OCI-LY1 (cell line): ENCODE results near the gene ZNF14.
"Not testable (repeated sequence)": the region's sequence is repeated elsewhere in the genome, so short reads cannot be mapped to it uniquely, and the experiment has no call there.

Source experiments
- EZH2 ChIP-seq: fragments of 200-600 bp; sonication (generic), shearing (Covaris generic); IDR thresholded peaks from 2 replicates; pipeline ENCODE4 v1.8.0; 2017; ENCODE audit warnings: borderline replicate concordance, mixed run types, mild to moderate bottlenecking, antibody characterized with exemption, low read length, moderate library complexity, mixed read lengths
- TF ChIP-seq, protein P1 (sequence below): fragments of 200-600 bp; sonication (generic), shearing (Covaris generic); IDR thresholded peaks from 2 replicates; pipeline ENCODE4 v1.5.1; 2017; ENCODE audit warnings: mild to moderate bottlenecking, antibody characterized with exemption, low read length, moderate library complexity, mixed read lengths

GRCh38 chr19:19769971-19770370 is 37.1 kb upstream of the ZNF14 start:
- TF ChIP-seq, protein P1, sequence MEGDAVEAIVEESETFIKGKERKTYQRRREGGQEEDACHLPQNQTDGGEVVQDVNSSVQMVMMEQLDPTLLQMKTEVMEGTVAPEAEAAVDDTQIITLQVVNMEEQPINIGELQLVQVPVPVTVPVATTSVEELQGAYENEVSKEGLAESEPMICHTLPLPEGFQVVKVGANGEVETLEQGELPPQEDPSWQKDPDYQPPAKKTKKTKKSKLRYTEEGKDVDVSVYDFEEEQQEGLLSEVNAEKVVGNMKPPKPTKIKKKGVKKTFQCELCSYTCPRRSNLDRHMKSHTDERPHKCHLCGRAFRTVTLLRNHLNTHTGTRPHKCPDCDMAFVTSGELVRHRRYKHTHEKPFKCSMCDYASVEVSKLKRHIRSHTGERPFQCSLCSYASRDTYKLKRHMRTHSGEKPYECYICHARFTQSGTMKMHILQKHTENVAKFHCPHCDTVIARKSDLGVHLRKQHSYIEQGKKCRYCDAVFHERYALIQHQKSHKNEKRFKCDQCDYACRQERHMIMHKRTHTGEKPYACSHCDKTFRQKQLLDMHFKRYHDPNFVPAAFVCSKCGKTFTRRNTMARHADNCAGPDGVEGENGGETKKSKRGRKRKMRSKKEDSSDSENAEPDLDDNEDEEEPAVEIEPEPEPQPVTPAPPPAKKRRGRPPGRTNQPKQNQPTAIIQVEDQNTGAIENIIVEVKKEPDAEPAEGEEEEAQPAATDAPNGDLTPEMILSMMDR: not testable (repeated sequence)
- TF ChIP-seq EZH2: not testable (repeated sequence)
